GM10266 (cell line): ENCODE results near the gene PTPN9.
"Not testable (repeated sequence)": the region's sequence is repeated elsewhere in the genome, so short reads cannot be mapped to it uniquely, and the experiment has no call there.

Experiments used
- DNase-seq: peaks from one replicate; pipeline ENCODE4 v3.0.0; 2012; ENCODE audit errors: extremely low spot score
- TF ChIP-seq, protein P1 (sequence below): IDR thresholded peaks from 2 replicates; pipeline ENCODE4 v1.5.1; 2012; ENCODE audit warnings: mild to moderate bottlenecking, low read depth; ENCODE audit not compliant: control insufficient read depth, insufficient read depth; ENCODE audit errors: missing control alignments

The PTPN9 gene

DNA sequence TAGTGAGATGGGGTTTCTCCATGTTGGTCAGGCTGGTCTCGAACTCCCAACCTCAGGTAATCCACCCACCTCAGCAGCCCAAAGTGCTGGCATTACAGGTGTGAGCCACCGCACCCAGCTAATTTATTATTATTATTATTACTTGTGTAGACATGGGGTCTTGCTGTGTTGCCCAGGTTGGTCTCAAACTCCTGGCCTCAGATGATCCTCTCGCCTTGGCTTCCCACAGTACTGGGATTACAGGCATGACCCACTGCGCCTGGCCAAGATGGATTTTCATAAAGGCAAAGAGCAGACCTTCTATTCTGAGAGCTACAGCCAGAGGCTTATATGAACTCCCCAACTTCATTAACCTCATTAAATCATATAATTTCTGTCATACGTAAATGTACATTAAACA is 17.2 kb downstream of the PTPN9 start:
- TF ChIP-seq, protein P1, sequence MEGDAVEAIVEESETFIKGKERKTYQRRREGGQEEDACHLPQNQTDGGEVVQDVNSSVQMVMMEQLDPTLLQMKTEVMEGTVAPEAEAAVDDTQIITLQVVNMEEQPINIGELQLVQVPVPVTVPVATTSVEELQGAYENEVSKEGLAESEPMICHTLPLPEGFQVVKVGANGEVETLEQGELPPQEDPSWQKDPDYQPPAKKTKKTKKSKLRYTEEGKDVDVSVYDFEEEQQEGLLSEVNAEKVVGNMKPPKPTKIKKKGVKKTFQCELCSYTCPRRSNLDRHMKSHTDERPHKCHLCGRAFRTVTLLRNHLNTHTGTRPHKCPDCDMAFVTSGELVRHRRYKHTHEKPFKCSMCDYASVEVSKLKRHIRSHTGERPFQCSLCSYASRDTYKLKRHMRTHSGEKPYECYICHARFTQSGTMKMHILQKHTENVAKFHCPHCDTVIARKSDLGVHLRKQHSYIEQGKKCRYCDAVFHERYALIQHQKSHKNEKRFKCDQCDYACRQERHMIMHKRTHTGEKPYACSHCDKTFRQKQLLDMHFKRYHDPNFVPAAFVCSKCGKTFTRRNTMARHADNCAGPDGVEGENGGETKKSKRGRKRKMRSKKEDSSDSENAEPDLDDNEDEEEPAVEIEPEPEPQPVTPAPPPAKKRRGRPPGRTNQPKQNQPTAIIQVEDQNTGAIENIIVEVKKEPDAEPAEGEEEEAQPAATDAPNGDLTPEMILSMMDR: no peak
- no peak for DNase-seq

DNA sequence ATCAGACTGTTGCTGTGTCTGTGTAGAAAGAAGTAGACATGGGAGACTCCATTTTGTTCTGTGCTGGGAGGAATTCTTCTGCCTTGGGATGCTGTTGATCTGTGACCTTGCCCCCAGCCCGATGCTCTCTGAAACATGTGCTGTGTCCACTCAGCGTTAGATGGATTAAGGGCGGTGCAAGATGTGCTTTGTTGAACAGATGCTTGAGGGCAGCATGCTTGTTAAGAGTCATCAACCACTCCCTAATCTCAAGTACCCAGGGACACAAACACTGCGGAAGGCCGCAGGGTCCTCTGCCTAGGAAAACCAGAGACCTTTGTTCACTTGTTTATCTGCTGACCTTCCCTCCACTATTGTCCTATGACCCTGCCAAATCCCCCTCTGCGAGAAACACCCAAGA is 19.8 kb downstream of the PTPN9 start:
- DNase-seq: not testable (repeated sequence)

DNA sequence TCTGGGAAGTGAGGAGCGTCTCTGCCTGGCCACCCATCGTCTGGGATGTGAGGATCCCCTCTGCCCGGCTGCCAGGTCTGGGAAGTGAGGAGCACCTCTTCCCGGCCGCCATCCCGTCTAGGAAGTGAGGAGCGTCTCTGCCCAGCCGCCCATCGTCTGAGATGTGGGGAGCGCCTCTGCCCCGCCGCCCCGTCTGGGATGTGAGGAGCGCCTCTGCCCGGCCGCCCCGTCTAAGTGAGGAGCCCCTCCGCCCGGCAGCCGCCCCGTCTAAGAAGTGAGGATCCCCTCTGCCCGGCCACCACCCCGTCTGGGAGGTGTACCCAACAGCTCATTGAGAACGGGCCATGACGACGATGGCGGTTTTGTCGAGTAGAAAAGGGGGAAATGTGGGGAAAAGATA is 20.2 kb downstream of the PTPN9 start:
- DNase-seq: not testable (repeated sequence)

DNA sequence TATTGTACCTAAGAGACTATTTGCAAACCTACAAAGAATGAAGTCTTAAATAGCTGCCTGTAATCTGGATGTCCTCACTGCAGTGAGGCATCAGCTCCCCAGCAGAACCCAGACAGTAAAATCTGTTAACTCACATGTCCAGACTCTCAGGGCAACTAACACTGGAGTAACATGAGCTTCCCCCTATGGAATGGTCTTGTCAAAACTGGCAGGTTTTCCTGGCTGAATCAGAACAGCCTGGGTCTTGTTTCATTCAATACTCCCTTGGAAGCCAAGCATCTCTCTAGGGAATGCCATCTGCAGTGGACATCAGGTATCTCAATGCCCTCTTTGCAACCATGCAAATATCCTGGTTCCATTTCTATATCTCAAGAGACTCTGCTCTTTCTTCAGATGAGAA is 24.4 kb downstream of the PTPN9 start:
- DNase-seq: no peak
- TF ChIP-seq, protein P1: no peak

DNA sequence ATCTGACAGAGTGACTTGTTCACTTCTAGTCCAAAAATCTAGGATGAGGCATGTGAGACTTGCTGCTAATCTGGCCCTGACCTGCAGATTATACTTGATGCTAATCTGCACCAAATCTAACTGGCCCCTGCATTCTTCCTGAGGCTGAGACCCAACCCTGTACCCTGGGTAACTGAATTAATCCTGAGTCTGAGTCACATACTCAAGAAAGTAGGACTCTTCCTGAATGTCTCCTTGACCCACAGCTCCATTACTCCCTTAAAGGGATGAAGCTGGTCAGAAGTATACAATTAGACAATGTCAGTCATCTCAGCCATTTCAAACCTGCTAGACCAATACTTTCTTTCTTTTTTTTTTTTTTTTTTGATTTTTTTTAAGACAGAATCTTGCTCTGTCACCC is 25.5 kb downstream of the PTPN9 start:
- TF ChIP-seq, protein P1: no peak
- no peak for DNase-seq

DNA sequence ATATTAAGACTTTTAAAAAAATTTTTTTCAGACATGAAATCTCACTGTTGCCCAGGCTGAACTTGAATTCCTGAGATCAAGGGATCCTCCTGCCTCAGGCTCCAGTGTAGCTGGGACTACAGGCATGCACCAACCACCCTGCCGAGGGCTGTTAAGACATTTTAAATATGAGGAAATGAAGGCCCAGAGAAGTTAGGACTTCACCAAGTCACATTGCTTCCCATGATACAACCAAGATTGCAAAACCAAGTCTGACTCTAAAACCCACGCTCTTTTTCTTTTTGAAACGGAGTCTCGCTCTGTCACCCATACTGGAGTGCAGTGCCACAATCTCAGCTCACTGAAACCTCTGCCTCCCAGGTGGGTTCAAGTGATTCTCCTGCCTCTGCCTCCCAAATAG is 28.0 kb downstream of the PTPN9 start:
- DNase-seq: no peak
- TF ChIP-seq, protein P1: no peak

DNA sequence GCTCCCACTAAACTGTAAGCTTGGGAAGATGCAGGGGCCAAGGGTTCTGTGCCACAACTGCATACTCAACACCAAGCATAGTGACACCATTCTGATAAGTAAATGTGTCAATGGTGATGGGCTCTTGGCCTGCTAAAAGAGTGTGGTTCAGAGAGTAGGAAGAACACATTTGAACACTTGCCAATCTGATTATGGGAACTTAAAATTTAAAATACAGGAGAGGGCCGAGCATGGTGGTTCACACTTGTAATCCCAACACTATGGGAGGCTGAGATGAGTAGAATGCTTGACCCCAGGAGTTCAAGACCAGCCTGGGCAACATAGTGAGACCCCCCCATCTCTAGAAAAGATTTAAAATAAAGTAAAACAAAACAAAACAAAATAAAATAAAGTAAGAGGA is 34.1 kb downstream of the PTPN9 start:
- DNase-seq: no peak

DNA sequence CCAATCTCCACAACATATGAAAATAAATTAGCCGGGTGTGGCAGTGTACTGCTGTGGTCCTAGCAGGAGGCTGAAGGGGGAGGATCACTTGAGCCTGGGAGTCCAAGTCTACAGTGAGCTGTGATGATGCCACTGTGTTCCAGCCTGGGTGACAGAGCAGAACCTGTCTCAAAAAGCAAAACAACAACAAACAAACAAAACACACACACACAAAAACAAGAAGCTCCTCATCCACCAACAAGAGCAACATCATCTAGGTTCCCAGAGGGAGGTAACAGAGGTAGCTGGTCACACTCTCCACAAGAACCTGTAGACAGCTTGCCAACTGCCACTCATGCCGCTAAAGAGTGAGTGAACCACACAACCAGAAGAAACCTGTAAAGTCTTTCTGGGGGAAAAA is 34.8 kb downstream of the PTPN9 start:
- no peak for DNase-seq
- TF ChIP-seq, protein P1: no peak

More for the DNA sequence above, 34.1 kb downstream of the PTPN9 start:
- TF ChIP-seq, protein P1: no peak

DNA sequence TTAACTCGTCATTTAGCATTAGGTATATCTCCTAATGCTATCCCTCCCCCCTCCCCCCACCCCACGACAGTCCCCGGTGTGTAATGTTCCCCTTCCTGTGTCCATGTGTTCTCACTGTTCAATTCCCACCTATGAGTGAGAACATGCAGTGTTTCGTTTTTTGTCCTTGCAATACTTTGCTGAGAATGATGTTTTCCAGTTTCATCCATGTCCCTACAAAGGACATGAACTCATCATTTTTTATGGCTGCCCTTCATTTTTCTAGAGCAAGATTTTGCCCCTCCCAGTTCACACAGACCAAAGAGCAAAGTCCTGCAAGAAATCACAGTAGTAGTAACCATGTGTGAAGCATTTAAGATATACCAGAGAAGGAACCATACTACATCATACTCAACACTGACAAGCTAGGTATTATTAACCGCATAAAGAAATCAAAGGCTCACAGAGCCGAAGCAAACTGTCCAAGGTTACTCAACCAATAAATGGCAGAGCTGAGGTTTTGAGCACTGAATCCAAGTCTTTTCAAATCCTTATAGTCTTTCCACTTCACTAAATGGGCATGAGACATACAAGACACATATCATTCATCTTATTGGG is 36.1 kb downstream of the PTPN9 start:
- DNase-seq: not testable (repeated sequence)
